RCC 7860 (cell line): ENCODE results near the gene GSDME.

Source experiments
- DNase-seq: peaks from one replicate; pipeline ENCODE4 v3.0.0-alpha.2; 2015; ENCODE audit warnings: low spot score
- FAIRE-seq: peaks from 2 replicates; lab custom pipeline; 2012; peaks lifted over from hg19 to GRCh38; lab: Jason Lieb, UNC

The GSDME gene

GRCh38 chr7:24773646-24774045 lies 16.4 kb upstream of the GSDME start:
- DNase-seq (no peak), FAIRE-seq (no peak)

- DNase-seq (no peak), FAIRE-seq (no peak)
These were observed 12.6 kb upstream of the GSDME start for GRCh38 chr7:24769851-24770250.

- no peak for FAIRE-seq
These were observed 12.0 kb upstream of the GSDME start for GRCh38 chr7:24769014-24769830.

GRCh38 chr7:24767878-24768569 lies 10.8 kb upstream of the GSDME start:
- DNase-seq, result no peak

More at GRCh38 chr7:24769014-24769830, 12.0 kb upstream of the GSDME start:
- DNase-seq, result no peak

GRCh38 chr7:24764972-24765744 lies 7.9 kb upstream of the GSDME start:
- no peak for DNase-seq
- FAIRE-seq, result no peak

More at GRCh38 chr7:24767878-24768569, 10.8 kb upstream of the GSDME start:
- no peak for FAIRE-seq

- FAIRE-seq (no peak), DNase-seq (no peak)
These were observed 6.7 kb upstream of the GSDME start for GRCh38 chr7:24764011-24764410.

- DNase-seq (no peak), FAIRE-seq (no peak)
These were observed 6.1 kb upstream of the GSDME start for GRCh38 chr7:24763303-24763901.

- FAIRE-seq (no peak), DNase-seq (no peak)
These were observed 5.5 kb upstream of the GSDME start for GRCh38 chr7:24762771-24763170.

GRCh38 chr7:24760968-24761367 lies 3.7 kb upstream of the GSDME start:
- DNase-seq (no peak), FAIRE-seq (no peak)

GRCh38 chr7:24756545-24757352 lies 515 bp downstream of the GSDME start:
- DNase-seq, result peak; percentile 30
- no peak for FAIRE-seq

GRCh38 chr7:24755541-24756407 lies 1.5 kb downstream of the GSDME start:
- FAIRE-seq, result peak; percentile 91
- peak; percentile 93 for DNase-seq

GRCh38 chr7:24754906-24755506 lies 2.3 kb downstream of the GSDME start:
- no peak for FAIRE-seq
- no peak for DNase-seq

GRCh38 chr7:24752073-24752800 lies 5.0 kb downstream of the GSDME start:
- no peak for FAIRE-seq
- no peak for DNase-seq

GRCh38 chr7:24751484-24751883 lies 5.8 kb downstream of the GSDME start:
- no peak for FAIRE-seq
- no peak for DNase-seq

- FAIRE-seq, result no peak
These were observed 6.7 kb downstream of the GSDME start for GRCh38 chr7:24750441-24751055.

GRCh38 chr7:24748521-24748920 lies 8.7 kb downstream of the GSDME start:
- DNase-seq (no peak), FAIRE-seq (no peak)

More at GRCh38 chr7:24750441-24751055, 6.7 kb downstream of the GSDME start:
- no peak for DNase-seq

- DNase-seq, result no peak
- FAIRE-seq, result no peak
These were observed 11.9 kb downstream of the GSDME start for GRCh38 chr7:24745355-24745754.

GRCh38 chr7:24743471-24743870 lies 13.8 kb downstream of the GSDME start:
- DNase-seq, result no peak
- FAIRE-seq, result no peak
